Epithelial cell of proximal tubule (primary cell): Measurements from ENCODE around the gene SMAD3. TPM values are rescaled to one million over a fixed set of nuclear protein-coding genes. Genes with fewer than 3 reads are reported as not detected.
A peak's percentile ranks its signal among the peaks of the same experiment; 100 is the strongest.

Source experiments
- DNase-seq: peaks from one replicate; pipeline ENCODE4 v3.0.0-alpha.2; 2011; ENCODE audit warnings: low read depth
- H3K4me3 ChIP-seq: 2 replicates; pipeline ENCODE4 v1.5.1; 2011; ENCODE audit warnings: low read depth, mild to moderate bottlenecking, low read length
- CTCF ChIP-seq: conservative IDR thresholded peaks from 2 replicates; pipeline ENCODE4 v1.5.1; 2012; ENCODE audit warnings: low read depth, mild to moderate bottlenecking, low read length
- total RNA-seq: library from RNA; depleted of rRNA; stranded (reverse); fragments of >200 nt; gene quantifications from 2 replicates; pipeline ENCODE4 v1.2.3, GENCODE V29; 2015

The SMAD3 gene
- total RNA-seq, 1 donor from 2014 or later = 97.4 TPM

- peak; percentile 83 for DNase-seq
- peak overlapping the region; percentile 59 for H3K4me3 ChIP-seq
- no peak for TF ChIP-seq CTCF
Measured at GRCh38 chr15:67063689-67064606, 1.5 kb upstream of the SMAD3 start.

GRCh38 chr15:67064607-67065530 lies 533 bp upstream of the SMAD3 start:
- peak; percentile 8 for TF ChIP-seq CTCF
- DNase-seq = no peak
- peak overlapping the region; percentile 59 for H3K4me3 ChIP-seq

GRCh38 chr15:67066041-67066958 lies 898 bp downstream of the SMAD3 start:
- H3K4me3 ChIP-seq = peak overlapping the region; percentile 91
- DNase-seq = no peak
- TF ChIP-seq CTCF = no peak

GRCh38 chr15:67066959-67067853 lies 1.8 kb downstream of the SMAD3 start:
- TF ChIP-seq CTCF = no peak
- DNase-seq = no peak
- peak overlapping the region; percentile 91 for H3K4me3 ChIP-seq

- no peak for DNase-seq
- peak overlapping the region; percentile 91 for H3K4me3 ChIP-seq
- no peak for TF ChIP-seq CTCF
Measured at GRCh38 chr15:67067930-67068551, 2.6 kb downstream of the SMAD3 start.
